NCI-H1417 (cell line): ENCODE data around the gene FJX1.
A peak's percentile ranks its signal among the peaks of the same experiment; 100 is the strongest.

Source experiments
- DNase-seq, 3 experiments: peaks; one replicate each; lab custom pipeline; 2025; lab: John Stamatoyannopoulos, UW

FJX1 gene

GRCh38 chr11:35608502-35608901 is 9.8 kb upstream of the FJX1 start:
- DNase-seq: no peak

- DNase-seq: no peak
Measured at GRCh38 chr11:35609656-35610055, 8.6 kb upstream of the FJX1 start.

GRCh38 chr11:35610631-35611030 is 7.6 kb upstream of the FJX1 start:
- no peak for DNase-seq

GRCh38 chr11:35611741-35612140 is 6.5 kb upstream of the FJX1 start:
- DNase-seq: no peak

GRCh38 chr11:35614939-35615569 is 3.2 kb upstream of the FJX1 start:
- peak in 2 of 3 experiments; percentile 44 to 70 for DNase-seq

- DNase-seq: peak; percentile 31 to 77 (median 58)
Measured at GRCh38 chr11:35615921-35616900, 2.0 kb upstream of the FJX1 start.

- no peak for DNase-seq
Measured at GRCh38 chr11:35617316-35617686, 959 bp upstream of the FJX1 start.

- peak in 2 of 3 experiments; percentile 40 to 83 for DNase-seq
Measured at GRCh38 chr11:35618497-35619115, 346 bp downstream of the FJX1 start.

- DNase-seq: peak; percentile 40 to 85 (median 83)
Measured at GRCh38 chr11:35619116-35619854, 1.0 kb downstream of the FJX1 start.

GRCh38 chr11:35619855-35620640 is 1.8 kb downstream of the FJX1 start:
- DNase-seq: peak in 2 of 3 experiments; percentile 76 to 78

- DNase-seq: peak in 1 of 3 experiments; percentile 28
Measured at GRCh38 chr11:35620795-35621194, 2.5 kb downstream of the FJX1 start.

GRCh38 chr11:35621620-35622019 is 3.4 kb downstream of the FJX1 start:
- DNase-seq: no peak

GRCh38 chr11:35622070-35622469 is 3.8 kb downstream of the FJX1 start:
- peak in 1 of 3 experiments; percentile 13 for DNase-seq

- DNase-seq: peak in 1 of 3 experiments; percentile 5
Measured at GRCh38 chr11:35623621-35624168, 5.4 kb downstream of the FJX1 start.

GRCh38 chr11:35624316-35624715 is 6.1 kb downstream of the FJX1 start:
- DNase-seq: no peak

GRCh38 chr11:35624781-35625180 is 6.5 kb downstream of the FJX1 start:
- no peak for DNase-seq

GRCh38 chr11:35626501-35626900 is 8.2 kb downstream of the FJX1 start:
- no peak for DNase-seq

GRCh38 chr11:35629511-35629910 is 11.3 kb downstream of the FJX1 start:
- DNase-seq: no peak

GRCh38 chr11:35629914-35630313 is 11.7 kb downstream of the FJX1 start:
- no peak for DNase-seq

- DNase-seq: no peak
Measured at GRCh38 chr11:35631891-35632290, 13.6 kb downstream of the FJX1 start.

- DNase-seq: peak in 1 of 3 experiments; percentile 8
Measured at GRCh38 chr11:35632301-35632700, 14.0 kb downstream of the FJX1 start.
